Heart left ventricle (tissue), 16 donors: ENCODE measurements around the gene HDAC10. TPM values are rescaled to one million over a fixed set of nuclear protein-coding genes. Genes with fewer than 3 reads are reported as not detected.

ENCODE experiments used
- ATAC-seq, 4 donors: fragments of 200-7000 bp; cut with Tn5 transposase; one replicate each; pipeline ENCODE4 v1.9.1; 2020 to 2022; ENCODE audit warnings: moderate library complexity in 4 of 4, mild to moderate bottlenecking in 3 of 4, moderate number of reproducible peaks in 1 of 4
- DNase-seq, 5 donors: peaks; one replicate each; pipeline ENCODE4 v3.0.0-alpha.2; 2020
- H3K27ac ChIP-seq, 12 donors: fragments of 200-600 bp; sonication (generic) in 4 of 12; one replicate each; pipeline versions ENCODE4 v1.5.0 to v1.8.0; 2016 to 2022; ENCODE audit warnings: mild to moderate bottlenecking in 2 of 12
- H3K27me3 ChIP-seq, 9 donors: fragments of 200-600 bp; sonication (generic) in 2 of 9; one replicate each; pipeline versions ENCODE4 v1.5.1 to v1.8.0; 2016 to 2022; ENCODE audit warnings: mild to moderate bottlenecking in 3 of 9
- H3K36me3 ChIP-seq, 9 donors: fragments of 200-600 bp; sonication (generic) in 2 of 9; one replicate each; pipeline versions ENCODE4 v1.5.0 to v1.8.0; 2018 to 2022; ENCODE audit warnings: mild to moderate bottlenecking in 2 of 9
- H3K4me1 ChIP-seq, 12 donors: fragments of 200-600 bp; sonication (generic) in 4 of 12; one replicate each; pipeline versions ENCODE4 v1.5.0 to v1.8.0; 2016 to 2022; ENCODE audit warnings: mild to moderate bottlenecking in 3 of 12
- H3K4me3 ChIP-seq, 12 donors: fragments of 200-600 bp; sonication (generic) in 4 of 12; one replicate each; pipeline versions ENCODE4 v1.5.0 to v1.8.0; 2017 to 2022; ENCODE audit warnings: mild to moderate bottlenecking in 9 of 12, moderate library complexity in 4 of 12
- H3K9me3 ChIP-seq, 12 donors: fragments of 200-600 bp; sonication (generic) in 4 of 12; one replicate each; pipeline versions ENCODE4 v1.5.0 to v1.8.0; 2016 to 2022; ENCODE audit warnings: mild to moderate bottlenecking in 1 of 12
- CTCF ChIP-seq, 12 donors: fragments of 200-600 bp; sonication (generic) in 4 of 12; IDR thresholded peaks; one replicate each; pipeline versions ENCODE4 v1.5.0 to v1.8.0; 2018 to 2022; ENCODE audit warnings: antibody characterized with exemption in 12 of 12, mild to moderate bottlenecking in 5 of 12
- POLR2A ChIP-seq, 2 donors: fragments of 450-650 bp; IDR thresholded peaks; one replicate each; pipeline ENCODE4 v1.6.1; 2017; ENCODE audit warnings: antibody characterized with exemption in 2 of 2, mild to moderate bottlenecking in 2 of 2, moderate library complexity in 2 of 2
- WGBS, 4 donors: extraction: QIAGEN DNeasy Blood & Tissue Kit in 2 of 4; methylation state at CpG; one replicate each; pipeline versions ENCODE4 v1.1.5 to v1.1.7; 2013 to 2018; 5-methylcytosine and 5-hydroxymethylcytosine counted together
- intact Hi-C, 10 donors: fragments of 100-400 bp; cut with DNase I; formaldehyde crosslinking; loops; one replicate each; pipeline versions ENCODE4 v1.11.1 to v1.14.2; 2022
- polyA plus RNA-seq, 2 donors: library from polyadenylated mRNA; stranded (reverse); fragments of 200-250 nt; gene quantifications; one replicate each; pipeline ENCODE4 v1.2.3, GENCODE V29; 2013
- total RNA-seq, 9 donors: library from RNA; depleted of rRNA in 2 of 9; stranded (reverse); fragments of >200 nt in 2 of 9; fragmentation: NEBNext Ultra II Directional in 3 of 9; extraction: Animal tissue kit (Norgen Biotek cat#: 25700) in 3 of 9; gene quantifications; one replicate each; pipeline versions ENCODE4 v1.1.0 to v1.2.4, GENCODE V29; 2016 to 2023
- donor health status: ischemic (EF 13 %, LVEDD 7.1; RV severe dilation, severe dysfunction).
- donor health status: healthy with polysubstance abuse.
- donor health status: DM: no; HTN: yes; CAD: no.
- donor health status: DM: no; HTN: no; CAD: no.
- donor health status: ischemic (EF 25% LVEDD 6.9; RV normal size, moderate dysfunction).
- donor health status: ischemic (EF 25% LVEDD 5.7; RV mildly dilated, moderate dysfunction).
- donor health status: healthy.
- donor health status: DM: yes; HTN: yes; CAD: no.
- donor health status: ischemic (EF 35%, LVEDD 5.7; RV mildly dilated, moderate dysfunction).
- donor health status: nonischemic (EF 11% LVEDD 7.7; RV severe dilation, severe dysfunction).
- donor health status: DM: yes; HTN: yes; CAD: no.
- donor health status: PGD.
- donor health status: ischemic (EF 29% LVEDD 5.4; RV normal size, mild dysfunction).
- donor health status: nonischemic (EF 23%, LVEDD 6.1; RV moderate dilation, normal function).

HDAC10 gene
- total and polyA plus RNA-seq, 11 donors, result 6.2 to 22.4 (median 10.8) TPM

DNA sequence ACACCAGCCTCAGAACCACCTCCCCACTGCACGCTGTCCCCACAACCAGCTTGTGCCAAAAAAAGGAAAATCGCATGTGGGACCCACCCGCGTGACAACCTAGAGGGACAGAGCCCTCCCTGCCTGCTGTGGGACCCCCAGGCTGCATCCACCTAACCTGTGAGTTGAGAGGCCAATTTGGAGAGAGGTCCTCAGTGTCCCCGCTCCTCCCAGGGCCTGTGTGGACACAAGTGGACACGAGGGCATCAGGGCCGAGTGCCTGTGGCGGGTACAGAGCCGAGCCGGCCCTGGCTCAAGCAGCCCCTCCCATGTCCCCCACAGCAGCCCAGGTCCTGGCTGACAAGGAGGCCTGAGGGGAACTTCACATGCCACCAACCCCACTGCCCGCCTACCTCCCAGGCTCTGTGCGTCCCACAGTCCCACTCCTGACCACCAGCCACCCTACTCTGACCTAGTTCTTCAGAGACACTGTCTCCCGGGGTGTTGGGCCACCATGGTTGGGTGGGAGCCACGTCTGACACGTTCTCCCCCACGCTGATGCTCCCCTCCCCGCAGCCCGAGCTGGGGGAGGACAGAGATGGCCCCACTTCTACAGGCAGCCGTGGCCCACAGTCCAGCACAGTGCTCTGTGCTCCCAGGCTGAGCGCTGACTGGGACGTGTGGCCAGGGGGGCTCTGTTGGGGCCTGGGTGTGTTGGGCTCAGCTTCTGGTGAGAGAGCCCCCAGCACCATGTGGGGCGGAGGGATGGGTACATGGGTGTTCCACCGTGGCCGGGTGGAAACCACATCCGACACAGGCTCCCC is 31.1 kb downstream of the HDAC10 start:
- DNase-seq (no peak), ATAC-seq (peak in 2 of 4 donors; percentile 0 to 2)
- intact Hi-C loops, result loop anchor here in 1 of 10 donors (10.0 kb wide), 1 partner anchor 245 kb away; no protein-coding TSS in a partner anchor
- H3K27ac ChIP-seq, result no peak overlapping the region
- TF ChIP-seq POLR2A (IDR thresholded peaks at IDR 0.05) (no peak), CTCF (IDR thresholded peaks at IDR 0.05) (no peak)
- no peaks in the 10 kb centered on the region for H3K9me3 ChIP-seq
- peaks cover 0 to 14% (median 4%) of the 10 kb centered on the region in 12 donors for H3K4me1 ChIP-seq
- H3K4me3 ChIP-seq, result no peak overlapping the region
- WGBS, 4 donors, result 81 to 90% (median 85%) methylated on average over 13 to 25 of the region's 25 CpGs
- H3K36me3 ChIP-seq, result peaks cover 5 to 95% (median 85%) of the 10 kb centered on the region in 9 donors
- no peaks in the 10 kb centered on the region for H3K27me3 ChIP-seq

DNA sequence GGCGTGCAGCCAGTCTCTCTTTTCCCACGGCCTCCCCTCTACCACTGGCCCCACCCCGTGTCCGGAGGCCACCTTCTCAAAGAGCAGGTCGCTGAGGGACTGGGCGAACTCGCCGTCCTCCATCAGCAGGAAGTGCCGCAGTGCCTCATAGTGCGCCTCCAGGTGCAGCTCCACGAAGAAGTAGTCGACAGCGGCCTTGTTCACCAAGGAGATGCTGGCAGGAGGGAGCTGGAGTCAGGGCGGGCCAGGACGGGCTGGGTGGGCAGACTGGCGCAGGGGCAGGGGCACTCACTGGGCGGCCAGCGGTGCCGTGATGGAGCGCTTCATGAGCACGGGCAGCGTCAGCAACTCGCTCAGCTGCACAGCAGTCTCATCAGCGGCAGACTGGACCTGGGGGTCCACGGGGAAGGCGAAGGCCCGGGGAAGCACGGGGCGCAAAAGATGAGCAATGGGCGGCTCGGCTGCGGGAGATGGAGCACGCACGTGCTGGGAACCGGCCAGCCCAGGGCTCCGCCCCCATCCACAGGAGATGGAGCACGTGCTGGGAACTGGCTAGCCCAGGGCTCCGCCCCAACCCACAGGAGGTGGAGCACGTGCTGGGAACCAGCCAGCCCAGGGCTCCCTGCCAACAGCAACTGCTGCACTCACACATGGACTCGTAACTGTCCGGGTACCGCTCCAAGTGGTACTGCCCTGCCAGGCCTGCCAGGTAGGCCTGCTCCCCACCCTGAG is 31.9 kb downstream of the HDAC10 start:
- TF ChIP-seq POLR2A (IDR thresholded peaks at IDR 0.05) (no peak), CTCF (IDR thresholded peaks at IDR 0.05) (no peak)

DNA sequence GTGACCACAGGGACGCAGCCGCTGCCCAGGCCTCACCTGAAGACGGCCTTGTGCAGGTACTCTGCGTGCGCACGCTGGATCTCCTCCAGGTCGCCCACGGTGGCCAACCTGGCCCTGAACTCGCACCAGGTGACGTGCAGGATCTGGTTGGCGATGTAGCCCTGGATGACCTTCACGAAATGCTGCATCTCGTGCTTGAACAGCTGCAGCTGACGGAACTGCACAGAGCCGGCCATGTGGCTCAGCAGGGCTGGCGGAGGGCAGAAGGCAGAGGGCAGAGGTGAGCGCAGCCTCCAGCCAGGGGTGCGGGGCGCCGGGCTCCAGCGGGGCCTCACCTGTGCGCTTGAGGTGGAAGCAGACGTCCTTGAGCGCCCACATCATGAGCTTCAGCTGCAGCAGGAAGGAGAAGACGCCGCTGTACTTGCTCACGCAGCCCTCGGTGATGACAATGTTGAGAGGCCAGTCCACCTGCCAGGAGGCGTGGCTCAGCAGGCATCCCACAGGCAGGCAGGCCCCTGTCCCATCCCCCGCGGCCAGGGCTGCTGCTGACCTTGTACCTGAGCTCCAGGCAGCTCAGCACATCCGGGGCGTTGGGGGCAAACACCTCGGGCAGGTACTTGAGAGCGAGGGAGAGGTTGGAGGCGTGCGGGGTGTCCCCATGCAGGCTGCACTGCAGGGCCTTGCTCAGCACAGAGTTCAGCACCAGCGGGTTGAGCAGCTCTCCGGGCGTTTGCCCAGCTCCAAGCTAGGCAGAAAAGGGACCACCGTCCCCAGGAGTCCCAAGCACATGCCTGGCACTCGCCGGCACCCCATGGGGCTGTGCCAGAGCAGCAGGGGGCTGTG is 32.7 kb downstream of the HDAC10 start:
- WGBS, 4 donors, result 77 to 88% (median 80%) methylated on average over 24 to 43 of the region's 43 CpGs
- Histone ChIP-seq H3K27ac (no peak overlapping the region), H3K4me3 (no peak overlapping the region), H3K27me3 (no peaks in the 10 kb centered on the region), H3K4me1 (peaks cover 0 to 14% (median 4%) of the 10 kb centered on the region in 12 donors), H3K36me3 (peaks cover 2 to 94% (median 86%) of the 10 kb centered on the region in 9 donors), H3K9me3 (no peaks in the 10 kb centered on the region)
- no peak for TF ChIP-seq CTCF (IDR thresholded peaks at IDR 0.05)
- TF ChIP-seq POLR2A (IDR thresholded peaks at IDR 0.05), result no peak
- DNase-seq, result no peak
- intact Hi-C loops, result no loop called here
- ATAC-seq, result peak in 2 of 4 donors; percentile 2 to 3

More for the DNA sequence above, 31.9 kb downstream of the HDAC10 start:
- DNase-seq (peak; percentile 83 to 91 (median 89)), ATAC-seq (peak; percentile 73 to 89 (median 80))
- intact Hi-C loops, result no loop called here
- no peaks in the 10 kb centered on the region for H3K9me3 ChIP-seq
- peaks cover 0 to 14% (median 4%) of the 10 kb centered on the region in 12 donors for H3K4me1 ChIP-seq
- peaks cover 5 to 94% (median 86%) of the 10 kb centered on the region in 9 donors for H3K36me3 ChIP-seq
- no peak overlapping the region for H3K27ac ChIP-seq
- WGBS, 4 donors, result 62 to 83% (median 69%) methylated on average over 34 to 42 of the region's 42 CpGs
- H3K4me3 ChIP-seq, result no peak overlapping the region
- H3K27me3 ChIP-seq, result no peaks in the 10 kb centered on the region
